CD4-positive, alpha-beta memory T cell (primary cell): ENCODE measurements around the gene MEIS3. TPM values are rescaled to one million over a fixed set of nuclear protein-coding genes. Genes with fewer than 3 reads are reported as not detected.
"Not testable (repeated sequence)": the region's sequence is repeated elsewhere in the genome, so short reads cannot be mapped to it uniquely, and the experiment has no call there.

Source experiments
- CTCF ChIA-PET: fragments of 350-600 bp; sonication (Branson Sonifier 250); formaldehyde crosslinking; loops from one replicate; lab custom pipeline; 2021; ENCODE audit warnings: inconsistent platforms; ENCODE audit not compliant: partially characterized antibody; lab: Charles Lee
- POLR2A ChIA-PET: fragments of 350-600 bp; sonication (Branson Sonifier 250); formaldehyde crosslinking; loops from one replicate; lab custom pipeline; 2021; ENCODE audit not compliant: partially characterized antibody; lab: Charles Lee
- DNase-seq, 5 donors: peaks; one replicate each; pipeline versions ENCODE4 v3.0.0 to v3.0.0-alpha.2; 2020 to 2022; ENCODE audit warnings: mixed read lengths in 1 of 5
- H3K27ac ChIP-seq: one replicate; pipeline ENCODE4 v1.7.0; 2013; ENCODE audit warnings: low read depth, low read length
- H3K27me3 ChIP-seq: 2 replicates; pipeline ENCODE4 v1.7.0; 2013; ENCODE audit warnings: mild to moderate bottlenecking, low read length, moderate library complexity; ENCODE audit not compliant: insufficient read depth
- H3K36me3 ChIP-seq: 2 replicates; pipeline ENCODE4 v1.7.0; 2013; ENCODE audit warnings: mild to moderate bottlenecking, low read length, moderate library complexity; ENCODE audit not compliant: insufficient read depth
- H3K4me1 ChIP-seq: 2 replicates; pipeline ENCODE4 v1.7.0; 2013; ENCODE audit warnings: mild to moderate bottlenecking, low read length, moderate library complexity; ENCODE audit not compliant: insufficient read depth
- H3K4me3 ChIP-seq, 2 donors: one replicate each; pipeline ENCODE4 v1.7.0; 2013; ENCODE audit warnings: low read length in 2 of 2, mild to moderate bottlenecking in 1 of 2
- H3K9me3 ChIP-seq, 2 donors: one replicate each; pipeline ENCODE4 v1.7.0; 2013; ENCODE audit warnings: low read length in 2 of 2, control low read depth in 1 of 2; ENCODE audit not compliant: control insufficient read depth in 1 of 2
- H3K27ac Mint-ChIP-seq, 7 donors: one replicate each; pipeline ENCODE4 v1.8.0; 2020 to 2021; ENCODE audit warnings: mixed read lengths in 7 of 7, mild to moderate bottlenecking in 6 of 7, inconsistent platforms in 3 of 7, moderate library complexity in 3 of 7
- H3K27me3 Mint-ChIP-seq, 2 donors: one replicate each; pipeline ENCODE4 v1.8.0; 2020 to 2021; ENCODE audit warnings: mixed read lengths in 2 of 2
- H3K36me3 Mint-ChIP-seq, 2 donors: one replicate each; pipeline ENCODE4 v1.8.0; 2020 to 2021; ENCODE audit warnings: mixed read lengths in 2 of 2, inconsistent platforms in 1 of 2, mild to moderate bottlenecking in 1 of 2
- H3K4me1 Mint-ChIP-seq, 4 donors: one replicate each; pipeline ENCODE4 v1.8.0; 2020 to 2021; ENCODE audit warnings: mixed read lengths in 4 of 4, mild to moderate bottlenecking in 1 of 4
- H3K4me3 Mint-ChIP-seq, 8 donors: one replicate each; pipeline ENCODE4 v1.8.0; 2020 to 2021; ENCODE audit warnings: mixed read lengths in 8 of 8, mild to moderate bottlenecking in 7 of 8, moderate library complexity in 6 of 8, inconsistent platforms in 3 of 8
- H3K9me3 Mint-ChIP-seq, 8 donors: one replicate each; pipeline ENCODE4 v1.8.0; 2020 to 2021; ENCODE audit warnings: mixed read lengths in 8 of 8, mild to moderate bottlenecking in 5 of 8, inconsistent platforms in 3 of 8, moderate library complexity in 1 of 8
- intact Hi-C: fragments of 100-400 bp; cut with micrococcal nuclease; formaldehyde crosslinking; loops from one replicate; pipeline ENCODE4 v1.15.1; 2023
- polyA plus RNA-seq, 2 donors: library from polyadenylated mRNA; unstranded; fragments of 300-500 nt; fragmentation: Illumina TruSeq; gene quantifications; one replicate each; pipeline ENCODE4 v1.2.3, GENCODE V29; 2021
- total RNA-seq, 2 experiments: library from RNA; stranded (reverse); gene quantifications; one replicate each; pipeline ENCODE4 v1.2.3, GENCODE V29; 2021

Gene MEIS3
- total and polyA plus RNA-seq, 4 experiments from 2014 or later, result 0.35 to 0.71 TPM; not detected in 2

- H3K4me1 ChIP-seq, result no peaks in the 10 kb centered on the region
- H3K36me3 ChIP-seq, result peaks cover 50% of the 10 kb centered on the region
- Mint-ChIP-seq H3K36me3 (peaks cover 27 to 43% of the 10 kb centered on the region in 2 donors), H3K4me3 (no peak overlapping the region), H3K9me3 (no peaks in the 10 kb centered on the region), H3K4me1 (peaks cover 0 to 2% (median 0%) of the 10 kb centered on the region in 4 donors), H3K27ac (no peak overlapping the region), H3K27me3 (no peaks in the 10 kb centered on the region)
- intact Hi-C loops, result no loop called here
- H3K27ac ChIP-seq, result no peak overlapping the region
- H3K9me3 ChIP-seq, result no peaks in the 10 kb centered on the region
- H3K27me3 ChIP-seq, result no peaks in the 10 kb centered on the region
- CTCF ChIA-PET, result interaction anchor here (1.8 kb wide), 1 partner anchor 16 kb away, joined by 7 read pairs; no protein-coding TSS in a partner anchor
- no peak overlapping the region for H3K4me3 ChIP-seq
- POLR2A ChIA-PET, result no interaction called here
- DNase-seq, result no peak
Measured at GRCh38 chr19:47374876-47375693, 44.2 kb downstream of the MEIS3 start.

- no peaks in the 10 kb centered on the region for H3K9me3 Mint-ChIP-seq
- Histone ChIP-seq H3K4me1 (no peaks in the 10 kb centered on the region), H3K36me3 (peaks cover 57% of the 10 kb centered on the region), H3K9me3 (no peaks in the 10 kb centered on the region), H3K27ac (no peak overlapping the region), H3K27me3 (no peaks in the 10 kb centered on the region), H3K4me3 (no peak overlapping the region)
- peaks cover 33 to 49% of the 10 kb centered on the region in 2 donors for H3K36me3 Mint-ChIP-seq
- H3K27ac Mint-ChIP-seq, result no peak overlapping the region
- no peak overlapping the region for H3K4me3 Mint-ChIP-seq
- ChIA-PET POLR2A (no interaction called here), CTCF (interaction anchor here (0.6 to 1.8 kb wide), 3 partner anchors 18 to 266 kb away, joined by 3 to 7 read pairs (median 3); no protein-coding TSS in a partner anchor)
- no peaks in the 10 kb centered on the region for H3K27me3 Mint-ChIP-seq
- intact Hi-C loops, result no loop called here
- no peak for DNase-seq
- H3K4me1 Mint-ChIP-seq, result peaks cover 0 to 2% (median 0%) of the 10 kb centered on the region in 4 donors
Measured at GRCh38 chr19:47373246-47374240, 45.8 kb downstream of the MEIS3 start.

- CTCF ChIA-PET, result no interaction called here
Measured at GRCh38 chr19:47372603-47373002, 46.7 kb downstream of the MEIS3 start.

GRCh38 chr19:47371261-47371660 is 48.1 kb downstream of the MEIS3 start:
- DNase-seq, result no peak
- H3K4me1 ChIP-seq, result no peaks in the 10 kb centered on the region
- Mint-ChIP-seq H3K4me1 (peaks cover 0 to 2% (median 0%) of the 10 kb centered on the region in 4 donors), H3K9me3 (no peaks in the 10 kb centered on the region), H3K36me3 (peaks cover 31 to 49% of the 10 kb centered on the region in 2 donors), H3K27me3 (no peaks in the 10 kb centered on the region), H3K27ac (no peak overlapping the region), H3K4me3 (no peak overlapping the region)
- no peak overlapping the region for H3K27ac ChIP-seq
- intact Hi-C loops, result no loop called here
- H3K36me3 ChIP-seq, result peaks cover 51% of the 10 kb centered on the region
- no peaks in the 10 kb centered on the region for H3K27me3 ChIP-seq
- no peak overlapping the region for H3K4me3 ChIP-seq
- CTCF ChIA-PET, result no interaction called here
- POLR2A ChIA-PET, result no interaction called here
- H3K9me3 ChIP-seq, result no peaks in the 10 kb centered on the region

More at GRCh38 chr19:47372603-47373002, 46.7 kb downstream of the MEIS3 start:
- H3K4me3 Mint-ChIP-seq, result no peak overlapping the region
- no peaks in the 10 kb centered on the region for H3K9me3 Mint-ChIP-seq
- H3K27me3 Mint-ChIP-seq, result no peaks in the 10 kb centered on the region
- Histone ChIP-seq H3K4me3 (no peak overlapping the region), H3K4me1 (no peaks in the 10 kb centered on the region), H3K27me3 (no peaks in the 10 kb centered on the region), H3K36me3 (peaks cover 57% of the 10 kb centered on the region), H3K27ac (no peak overlapping the region), H3K9me3 (no peaks in the 10 kb centered on the region)
- peaks cover 0 to 2% (median 0%) of the 10 kb centered on the region in 4 donors for H3K4me1 Mint-ChIP-seq
- intact Hi-C loops, result no loop called here
- POLR2A ChIA-PET, result no interaction called here
- peaks cover 31 to 47% of the 10 kb centered on the region in 2 donors for H3K36me3 Mint-ChIP-seq
- DNase-seq, result no peak
- peak overlapping the region in 1 of 7 donors; percentile 70 for H3K27ac Mint-ChIP-seq

- intact Hi-C loops, result no loop called here
- no peaks in the 10 kb centered on the region for H3K27me3 Mint-ChIP-seq
- no peak overlapping the region for H3K27ac ChIP-seq
- H3K36me3 Mint-ChIP-seq, result peaks cover 32 to 50% of the 10 kb centered on the region in 2 donors
- ChIA-PET CTCF (interaction anchor here (0.9 to 2.0 kb wide), 2 partner anchors 21 kb away, joined by 3 to 5 read pairs; partner anchors contain the start of gene DHX34), POLR2A (no interaction called here)
- H3K4me1 ChIP-seq, result no peaks in the 10 kb centered on the region
- H3K36me3 ChIP-seq, result peaks cover 43% of the 10 kb centered on the region
- H3K27ac Mint-ChIP-seq, result no peak overlapping the region
- no peak overlapping the region for H3K4me3 ChIP-seq
- no peak for DNase-seq
- H3K27me3 ChIP-seq, result no peaks in the 10 kb centered on the region
- H3K4me1 Mint-ChIP-seq, result peaks cover 0 to 3% (median 0%) of the 10 kb centered on the region in 4 donors
- H3K9me3 ChIP-seq, result no peaks in the 10 kb centered on the region
- no peak overlapping the region for H3K4me3 Mint-ChIP-seq
- H3K9me3 Mint-ChIP-seq, result no peaks in the 10 kb centered on the region
Measured at GRCh38 chr19:47370045-47370611, 49.2 kb downstream of the MEIS3 start.

GRCh38 chr19:47365455-47365854 is 53.9 kb downstream of the MEIS3 start:
- H3K4me3 Mint-ChIP-seq, H3K4me1 ChIP-seq, H3K4me1 Mint-ChIP-seq, CTCF ChIA-PET, H3K27me3 Mint-ChIP-seq, H3K9me3 Mint-ChIP-seq, H3K27ac ChIP-seq, H3K4me3 ChIP-seq, POLR2A ChIA-PET, DNase-seq, H3K9me3 ChIP-seq, intact Hi-C loops, H3K27me3 ChIP-seq: not testable (repeated sequence)
- peaks cover 53% of the 10 kb centered on the region for H3K36me3 ChIP-seq
- H3K27ac Mint-ChIP-seq, result peak overlapping the region in 1 of 7 donors; percentile 42
- H3K36me3 Mint-ChIP-seq, result peaks cover 34 to 62% of the 10 kb centered on the region in 2 donors
